Calu3 (cell line): ENCODE measurements around the gene MTCH1. TPM values are rescaled to one million over a fixed set of nuclear protein-coding genes. Genes with fewer than 3 reads are reported as not detected.

ENCODE experiments used
- BruUV-seq: library from RNA; stranded (reverse); fragments of 400-500 nt; replicated peaks from 2 replicates; lab custom pipeline; 2021; lab: Mats Ljungman, UMichigan
- CTCF ChIA-PET: fragments of 300-600 bp; sonication (Branson Sonifier 250); formaldehyde crosslinking; loops from one replicate; lab custom pipeline; 2022; ENCODE audit warnings: antibody characterized with exemption; lab: Charles Lee
- DNase-seq: peaks from one replicate; pipeline ENCODE4 v3.0.0; 2022
- H3K27ac Mint-ChIP-seq: one replicate; pipeline ENCODE4 v1.8.0; 2022; ENCODE audit warnings: mixed read lengths; ENCODE audit not compliant: unreplicated experiment
- H3K27me3 Mint-ChIP-seq: one replicate; pipeline ENCODE4 v1.8.0; 2022; ENCODE audit warnings: mixed read lengths; ENCODE audit not compliant: unreplicated experiment
- H3K36me3 Mint-ChIP-seq: one replicate; pipeline ENCODE4 v1.8.0; 2022; ENCODE audit warnings: mild to moderate bottlenecking, moderate library complexity, mixed read lengths; ENCODE audit not compliant: insufficient read depth, unreplicated experiment
- H3K4me1 Mint-ChIP-seq: one replicate; pipeline ENCODE4 v1.8.0; 2022; ENCODE audit warnings: mild to moderate bottlenecking, low read depth, mixed read lengths; ENCODE audit not compliant: unreplicated experiment
- H3K4me3 Mint-ChIP-seq: one replicate; pipeline ENCODE4 v1.8.0; 2022; ENCODE audit warnings: mild to moderate bottlenecking, low read depth, moderate library complexity, mixed read lengths; ENCODE audit not compliant: unreplicated experiment
- H3K9me3 Mint-ChIP-seq: one replicate; pipeline ENCODE4 v1.8.0; 2022; ENCODE audit warnings: low read depth, mixed read lengths; ENCODE audit not compliant: unreplicated experiment
- CTCF ChIP-seq: fragments of 200-600 bp; IDR thresholded peaks from one replicate; pipeline ENCODE4 v1.8.0; 2022; ENCODE audit warnings: antibody characterized with exemption; ENCODE audit not compliant: unreplicated experiment
- intact Hi-C: fragments of 100-400 bp; cut with micrococcal nuclease; formaldehyde crosslinking; loops from one replicate; pipeline ENCODE4 v1.10.0; 2022; ENCODE audit not compliant: unreplicated experiment
- total RNA-seq: library from RNA; stranded (reverse); gene quantifications from 2 replicates; pipeline ENCODE4 v1.2.3, GENCODE V29; 2022

The MTCH1 gene
- total RNA-seq, 1 experiment from 2014 or later = 288 TPM

GRCh38 chr6:36967301-36967700 lies 18.7 kb downstream of the MTCH1 start:
- H3K4me3 Mint-ChIP-seq = no peak overlapping the region
- H3K9me3 Mint-ChIP-seq = no peaks in the 10 kb centered on the region
- DNase-seq = no peak
- peaks cover 43% of the 10 kb centered on the region for H3K36me3 Mint-ChIP-seq
- no peaks in the 10 kb centered on the region for H3K27me3 Mint-ChIP-seq
- no peak for TF ChIP-seq CTCF
- CTCF ChIA-PET = no interaction called here
- H3K4me1 Mint-ChIP-seq = peaks cover 12% of the 10 kb centered on the region
- no TSS peak for BruUV-seq
- intact Hi-C loops = no loop called here
- peak overlapping the region; percentile 34 for H3K27ac Mint-ChIP-seq

DNA sequence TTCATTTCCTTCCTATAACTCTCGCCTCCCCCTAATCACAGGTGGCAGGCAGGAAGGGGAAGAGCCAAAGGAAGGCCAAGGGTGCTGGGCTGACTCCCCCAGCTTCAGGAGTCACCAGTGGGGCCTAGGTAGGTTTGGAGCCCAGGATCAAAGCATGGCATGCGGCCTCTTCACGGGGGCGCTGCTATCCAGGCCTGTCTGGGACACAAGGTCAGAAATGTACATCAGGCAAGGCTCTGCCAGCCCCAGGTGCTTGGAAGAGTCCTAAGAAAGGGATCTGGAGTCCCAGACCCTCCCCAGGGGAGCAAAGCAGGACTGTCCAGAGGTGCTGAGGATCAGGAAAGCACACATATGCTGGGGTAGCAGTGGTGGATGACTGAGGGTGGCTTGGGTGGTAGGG lies 21.1 kb downstream of the MTCH1 start:
- Mint-ChIP-seq H3K36me3 (peaks cover 43% of the 10 kb centered on the region), H3K27me3 (no peaks in the 10 kb centered on the region), H3K4me1 (peaks cover 29% of the 10 kb centered on the region), H3K4me3 (no peak overlapping the region), H3K9me3 (no peaks in the 10 kb centered on the region), H3K27ac (peak overlapping the region; percentile 38)
- intact Hi-C loops = no loop called here
- CTCF ChIA-PET = interaction anchor here (1.2 kb wide), 1 partner anchor 9 kb away, joined by 6 read pairs; no protein-coding TSS in a partner anchor
- DNase-seq = no peak
- no peak for TF ChIP-seq CTCF
- no TSS peak for BruUV-seq

GRCh38 chr6:36964349-36964748 lies 21.6 kb downstream of the MTCH1 start:
- H3K36me3 Mint-ChIP-seq = peaks cover 43% of the 10 kb centered on the region
- H3K27ac Mint-ChIP-seq = peak overlapping the region; percentile 38
- peaks cover 32% of the 10 kb centered on the region for H3K4me1 Mint-ChIP-seq
- no peaks in the 10 kb centered on the region for H3K9me3 Mint-ChIP-seq
- no peak overlapping the region for H3K4me3 Mint-ChIP-seq
- no peak for DNase-seq
- H3K27me3 Mint-ChIP-seq = no peaks in the 10 kb centered on the region
- intact Hi-C loops = no loop called here
- no peak for TF ChIP-seq CTCF
- CTCF ChIA-PET = interaction anchor here (1.2 kb wide), 2 partner anchors 9 to 17 kb away, joined by 3 to 6 read pairs; no protein-coding TSS in a partner anchor
- no TSS peak for BruUV-seq

- no TSS peak for BruUV-seq
- H3K4me1 Mint-ChIP-seq = peaks cover 32% of the 10 kb centered on the region
These were observed 22.3 kb downstream of the MTCH1 start for GRCh38 chr6:36963451-36964290.

More at GRCh38 chr6:36963451-36964290, 22.3 kb downstream of the MTCH1 start:
- CTCF ChIA-PET = interaction anchor here (0.7 to 1.2 kb wide), 3 partner anchors 8 to 50 kb away, joined by 3 to 6 read pairs (median 3); no protein-coding TSS in a partner anchor
- no peak for DNase-seq
- peaks cover 43% of the 10 kb centered on the region for H3K36me3 Mint-ChIP-seq
- H3K27ac Mint-ChIP-seq = no peak overlapping the region
- no peaks in the 10 kb centered on the region for H3K9me3 Mint-ChIP-seq
- no peak overlapping the region for H3K4me3 Mint-ChIP-seq
- intact Hi-C loops = no loop called here
- no peaks in the 10 kb centered on the region for H3K27me3 Mint-ChIP-seq
- TF ChIP-seq CTCF = no peak
